Parathyroid adenoma (tissue), 2 donors: ENCODE data around the gene BCL11B.

Source experiments
- H2AFZ ChIP-seq: fragments of 300-600 bp; sonication (generic); one replicate; pipeline ENCODE4 v1.7.0; 2017; ENCODE audit warnings: antibody characterized with exemption, mild to moderate bottlenecking
- H3K27ac ChIP-seq: fragments of 300-600 bp; sonication (generic); one replicate; pipeline ENCODE4 v1.7.0; 2017
- H3K27me3 ChIP-seq: fragments of 300-600 bp; sonication (generic); one replicate; pipeline ENCODE4 v1.7.0; 2017; ENCODE audit warnings: low read length; ENCODE audit not compliant: control insufficient read depth, insufficient read depth
- H3K36me3 ChIP-seq: fragments of 300-600 bp; sonication (generic); one replicate; pipeline ENCODE4 v1.7.0; 2017; ENCODE audit warnings: low read length; ENCODE audit not compliant: control insufficient read depth, insufficient read depth
- H3K4me1 ChIP-seq: fragments of 300-600 bp; sonication (generic); one replicate; pipeline ENCODE4 v1.7.0; 2017; ENCODE audit warnings: control low read depth
- H3K4me2 ChIP-seq: fragments of 300-600 bp; sonication (generic); one replicate; pipeline ENCODE4 v1.7.0; 2017; ENCODE audit warnings: low read length
- H3K4me3 ChIP-seq: fragments of 300-600 bp; sonication (generic); one replicate; pipeline ENCODE4 v1.7.0; 2017; ENCODE audit warnings: low read depth, low read length
- H3K79me2 ChIP-seq: fragments of 300-600 bp; sonication (generic); one replicate; pipeline ENCODE4 v1.7.0; 2017; ENCODE audit warnings: control low read depth
- H3K9ac ChIP-seq: fragments of 300-600 bp; sonication (generic); one replicate; pipeline ENCODE4 v1.7.0; 2017; ENCODE audit warnings: mild to moderate bottlenecking
- H3K9me3 ChIP-seq: fragments of 300-600 bp; sonication (generic); one replicate; pipeline ENCODE4 v1.7.0; 2017; ENCODE audit warnings: low read length; ENCODE audit not compliant: control insufficient read depth
- CTCF ChIP-seq: fragments of 300-600 bp; sonication (generic); IDR thresholded peaks from one replicate; pipeline ENCODE4 v1.7.0; 2017; ENCODE audit warnings: antibody characterized with exemption, mild to moderate bottlenecking
- donor health status: primary hyperparathyroidism.

The BCL11B gene

GRCh38 chr14:99278836-99279235 is 6.8 kb upstream of the BCL11B start:
- Histone ChIP-seq H3K36me3 (no peaks in the 10 kb centered on the region), H3K9ac (no peak overlapping the region), H3K27me3 (no peaks in the 10 kb centered on the region), H3K27ac (no peak overlapping the region), H3K9me3 (no peaks in the 10 kb centered on the region), H3K4me1 (no peaks in the 10 kb centered on the region), H3K4me3 (no peak overlapping the region), H3K4me2 (no peak overlapping the region), H2AFZ (no peak overlapping the region), H3K79me2 (no peaks in the 10 kb centered on the region)
- no peak for TF ChIP-seq CTCF

GRCh38 chr14:99277530-99277929 is 5.5 kb upstream of the BCL11B start:
- TF ChIP-seq CTCF = no peak
- Histone ChIP-seq H3K4me3 (no peak overlapping the region), H2AFZ (no peak overlapping the region), H3K79me2 (no peaks in the 10 kb centered on the region), H3K27me3 (no peaks in the 10 kb centered on the region), H3K4me2 (no peak overlapping the region), H3K36me3 (no peaks in the 10 kb centered on the region), H3K4me1 (no peaks in the 10 kb centered on the region), H3K9ac (no peak overlapping the region), H3K27ac (no peak overlapping the region), H3K9me3 (no peaks in the 10 kb centered on the region)

GRCh38 chr14:99276482-99276881 is 4.5 kb upstream of the BCL11B start:
- Histone ChIP-seq H3K79me2 (no peaks in the 10 kb centered on the region), H3K4me2 (no peak overlapping the region), H3K27me3 (no peaks in the 10 kb centered on the region), H3K4me3 (no peak overlapping the region), H2AFZ (no peak overlapping the region), H3K27ac (no peak overlapping the region), H3K4me1 (no peaks in the 10 kb centered on the region), H3K9ac (no peak overlapping the region), H3K9me3 (no peaks in the 10 kb centered on the region), H3K36me3 (no peaks in the 10 kb centered on the region)
- no peak for TF ChIP-seq CTCF

- Histone ChIP-seq H3K4me1 (no peaks in the 10 kb centered on the region), H3K79me2 (no peaks in the 10 kb centered on the region), H3K9ac (no peak overlapping the region), H3K9me3 (no peaks in the 10 kb centered on the region), H3K27me3 (no peaks in the 10 kb centered on the region), H3K36me3 (no peaks in the 10 kb centered on the region), H3K4me3 (no peak overlapping the region), H3K27ac (no peak overlapping the region), H2AFZ (no peak overlapping the region), H3K4me2 (no peak overlapping the region)
- no peak for TF ChIP-seq CTCF
Measured at GRCh38 chr14:99275222-99275584, 3.2 kb upstream of the BCL11B start.

GRCh38 chr14:99274346-99275221 is 2.6 kb upstream of the BCL11B start:
- no peaks in the 10 kb centered on the region for H3K27me3 ChIP-seq
- no peak overlapping the region for H3K9ac ChIP-seq
- H3K27ac ChIP-seq = no peak overlapping the region

More at GRCh38 chr14:99274346-99275221, 2.6 kb upstream of the BCL11B start:
- peak overlapping the region; percentile 56 for H2AFZ ChIP-seq
- no peaks in the 10 kb centered on the region for H3K4me1 ChIP-seq
- no peak for TF ChIP-seq CTCF
- peak overlapping the region; percentile 22 for H3K4me3 ChIP-seq
- peak overlapping the region; percentile 50 for H3K4me2 ChIP-seq
- H3K36me3 ChIP-seq = no peaks in the 10 kb centered on the region
- H3K79me2 ChIP-seq = no peaks in the 10 kb centered on the region
- H3K9me3 ChIP-seq = no peaks in the 10 kb centered on the region
